ENCODE results near the gene POPDC3. TPM values are rescaled to one million over a fixed set of nuclear protein-coding genes. Genes with fewer than 3 reads are reported as not detected.

Gene POPDC3
- polyA plus RNA-seq, 3 donors = not detected

GRCh38 chr6:105164418-105164817 lies 15.4 kb downstream of the POPDC3 start:
- H3K4me1 Mint-ChIP-seq = no peaks in the 10 kb centered on the region
- Histone ChIP-seq H3K27me3 (ENCODE audit: control insufficient read depth in 2 of 2, insufficient read depth in 2 of 2, low read length in 2 of 2) (peaks cover 1 to 3% of the 10 kb centered on the region in 2 donors), H3K4me1 (ENCODE audit: control insufficient read depth in 1 of 2, insufficient read depth in 2 of 2, low read length in 2 of 2) (no peaks in the 10 kb centered on the region), H3K36me3 (replicated peaks in 1 of 2; ENCODE audit: control insufficient read depth in 1 of 2, insufficient read depth in 2 of 2, low read length in 2 of 2) (no peaks in the 10 kb centered on the region), H3K4me3 (replicated peaks in 1 of 3; ENCODE audit: low read depth in 2 of 3, low read length in 3 of 3) (no peak overlapping the region), H3K9ac (ENCODE audit: insufficient read depth, low read length, poor library complexity, severe bottlenecking) (no peak overlapping the region), H3K4me2 (replicated peaks; ENCODE audit: extremely low read depth, low read length, poor library complexity, severe bottlenecking) (no peak overlapping the region), H3K9me3 (replicated peaks in 1 of 2; ENCODE audit: control insufficient read depth in 1 of 2, insufficient read depth in 1 of 2, low read length in 2 of 2) (no peaks in the 10 kb centered on the region), H3K79me2 (ENCODE audit: insufficient read depth, low read length) (no peaks in the 10 kb centered on the region), H2AFZ (ENCODE audit: insufficient read depth, low read depth, low read length, poor library complexity, severe bottlenecking) (no peak overlapping the region), H3K27ac (ENCODE audit: low read depth in 1 of 2, low read length in 2 of 2) (no peak overlapping the region), H4K20me1 (ENCODE audit: insufficient read depth, low read length) (no peaks in the 10 kb centered on the region)
- H3K27me3 Mint-ChIP-seq (ENCODE audit: low read depth in 3 of 3) = peaks cover 5 to 6% (median 6%) of the 10 kb centered on the region in 3 donors
- H3K4me3 Mint-ChIP-seq = no peak overlapping the region
- intact Hi-C loops (cut with micrococcal nuclease) = no loop called here
- TF ChIP-seq CTCF (IDR thresholded peaks at IDR 0.05) = no peak
- no peaks in the 10 kb centered on the region for H3K9me3 Mint-ChIP-seq
- peak overlapping the region in 1 of 7 donors; percentile 2 for H3K27ac Mint-ChIP-seq
- no peaks in the 10 kb centered on the region for H3K36me3 Mint-ChIP-seq
- DNase-seq = no peak
- no CpG with 5 or more reads among the region's 2 CpGs for WGBS (ENCODE audit: insufficient coverage)

- intact Hi-C loops (cut with micrococcal nuclease) = no loop called here
Observed at GRCh38 chr6:105163183-105163582, 16.6 kb downstream of the POPDC3 start.

More at GRCh38 chr6:105163183-105163582, 16.6 kb downstream of the POPDC3 start:
- H3K9me3 Mint-ChIP-seq = no peaks in the 10 kb centered on the region
- Histone ChIP-seq H4K20me1 (ENCODE audit: insufficient read depth, low read length) (no peaks in the 10 kb centered on the region), H3K4me2 (replicated peaks; ENCODE audit: extremely low read depth, low read length, poor library complexity, severe bottlenecking) (no peak overlapping the region), H3K27ac (ENCODE audit: low read depth in 1 of 2, low read length in 2 of 2) (no peak overlapping the region), H3K4me1 (ENCODE audit: control insufficient read depth in 1 of 2, insufficient read depth in 2 of 2, low read length in 2 of 2) (no peaks in the 10 kb centered on the region), H3K36me3 (replicated peaks in 1 of 2; ENCODE audit: control insufficient read depth in 1 of 2, insufficient read depth in 2 of 2, low read length in 2 of 2) (no peaks in the 10 kb centered on the region), H3K9me3 (replicated peaks in 1 of 2; ENCODE audit: control insufficient read depth in 1 of 2, insufficient read depth in 1 of 2, low read length in 2 of 2) (no peaks in the 10 kb centered on the region), H3K79me2 (ENCODE audit: insufficient read depth, low read length) (no peaks in the 10 kb centered on the region), H3K9ac (ENCODE audit: insufficient read depth, low read length, poor library complexity, severe bottlenecking) (no peak overlapping the region), H3K27me3 (ENCODE audit: control insufficient read depth in 2 of 2, insufficient read depth in 2 of 2, low read length in 2 of 2) (peaks cover 1 to 2% of the 10 kb centered on the region in 2 donors), H2AFZ (ENCODE audit: insufficient read depth, low read depth, low read length, poor library complexity, severe bottlenecking) (no peak overlapping the region), H3K4me3 (replicated peaks in 1 of 3; ENCODE audit: low read depth in 2 of 3, low read length in 3 of 3) (no peak overlapping the region)
- DNase-seq = no peak
- H3K27me3 Mint-ChIP-seq (ENCODE audit: low read depth in 3 of 3) = peaks cover 6% of the 10 kb centered on the region in 3 donors
- no peak overlapping the region for H3K4me3 Mint-ChIP-seq
- no peaks in the 10 kb centered on the region for H3K4me1 Mint-ChIP-seq
- TF ChIP-seq CTCF (IDR thresholded peaks at IDR 0.05) = no peak
- no peak overlapping the region for H3K27ac Mint-ChIP-seq
- no peaks in the 10 kb centered on the region for H3K36me3 Mint-ChIP-seq
